Suprapubic skin (tissue), 4 donors: ENCODE data around the gene MIOS.

Experiments used
- CTCF ChIP-seq, 2 donors: fragments of 200-600 bp in 1 of 2; fragments of 450-650 bp in 1 of 2; sonication (generic) in 1 of 2; IDR thresholded peaks; one replicate each; pipeline ENCODE4 v1.5.1; 2016 to 2019; ENCODE audit warnings: antibody characterized with exemption in 2 of 2, mild to moderate bottlenecking in 1 of 2, moderate library complexity in 1 of 2
- POLR2A ChIP-seq, 2 donors: fragments of 450-650 bp; IDR thresholded peaks; one replicate each; pipeline ENCODE4 v1.6.1; 2017; ENCODE audit warnings: antibody characterized with exemption in 2 of 2, mild to moderate bottlenecking in 2 of 2, moderate library complexity in 2 of 2
- POLR2AphosphoS5 ChIP-seq, 3 donors: sonication (generic); formaldehyde crosslinking; IDR thresholded peaks; one replicate each; pipeline ENCODE4 v1.6.1; 2017; ENCODE audit warnings: antibody characterized with exemption in 3 of 3

GRCh38 chr7:7536396-7537019, 30.2 kb upstream of the MIOS start:
- TF ChIP-seq CTCF (IDR thresholded peaks at IDR 0.05), result no peak
- TF ChIP-seq POLR2AphosphoS5 (IDR thresholded peaks at IDR 0.05), result no peak
- no peak for TF ChIP-seq POLR2A (IDR thresholded peaks at IDR 0.05)
